Measurements from ENCODE around the gene ALPK1. TPM values are rescaled to one million over a fixed set of nuclear protein-coding genes. Genes with fewer than 3 reads are reported as not detected.

ALPK1 gene
- total and polyA plus RNA-seq, 2 of the 4 experiments (the other 2 are of a cell fraction) = 3.3 to 7.9 TPM

- H2BK15ac ChIP-seq (ENCODE audit: low read depth, low read length) = no peak overlapping the region
- no peak overlapping the region for H2AK9ac ChIP-seq (replicated peaks; ENCODE audit: low read depth, low read length, poor library complexity)
- H2AFZ ChIP-seq (replicated peaks; ENCODE audit: low read length, poor library complexity) = peak overlapping the region; percentile 65
- H2BK20ac ChIP-seq (ENCODE audit: low read depth, low read length) = no peak overlapping the region
- no peak overlapping the region for H3K27ac ChIP-seq (ENCODE audit: insufficient read depth, low read length)
- no peak overlapping the region for H3K23ac ChIP-seq (ENCODE audit: low read depth, low read length)
- ChIA-PET POLR2A (ENCODE audit: unreplicated experiment) (no interaction called here), CTCF (no interaction called here)
- no peaks in the 10 kb centered on the region; the same call in 1 of the 2 replicates for H3K9me1 ChIP-seq (ENCODE audit: insufficient read depth, low read length)
- no peak overlapping the region for H4K5ac ChIP-seq (ENCODE audit: low read depth, low read length)
- H3K14ac ChIP-seq (replicated peaks; ENCODE audit: low read depth, low read length) = no peak overlapping the region
- peak; percentile 21; the same call in 1 of the 2 replicates for ATAC-seq (ENCODE audit: low read depth)
- no peak for DNase-seq
- intact Hi-C loops (cut with micrococcal nuclease) = no loop called here
- no peaks in the 10 kb centered on the region for H4K20me1 ChIP-seq (ENCODE audit: insufficient read depth, low read length)
- dilution Hi-C loops (cut with HindIII; ENCODE audit: low sequenced_read_pairs, unreplicated experiment) = no loop called here
- TF ChIP-seq NFE2L2 (IDR thresholded peaks at IDR 0.05; ENCODE audit: low read depth, low read length) = no peak
- no peak for TF ChIP-seq MAZ (IDR thresholded peaks at IDR 0.05; ENCODE audit: borderline replicate concordance, low read depth, low read length)
- no peak for TF ChIP-seq CHD1 (IDR thresholded peaks at IDR 0.05; ENCODE audit: low read depth, low read length)
- no peak for TF ChIP-seq POLR2A (IDR thresholded peaks at IDR 0.05; ENCODE audit: low read depth, low read length)
- no peak for TF ChIP-seq MXI1 (IDR thresholded peaks at IDR 0.05; ENCODE audit: borderline replicate concordance, low read depth, low read length)
- no peak for TF ChIP-seq USF2 (IDR thresholded peaks at IDR 0.05; ENCODE audit: low read depth, low read length)
- TF ChIP-seq BHLHE40 (IDR thresholded peaks at IDR 0.05; ENCODE audit: low read depth, low read length) = no peak
- TF ChIP-seq MAFK (IDR thresholded peaks at IDR 0.05; ENCODE audit: low read depth, low read length) = no peak
- TF ChIP-seq SMC3 (IDR thresholded peaks at IDR 0.05; ENCODE audit: low read depth, low read length) = no peak
- no peak for TF ChIP-seq CEBPB (IDR thresholded peaks at IDR 0.05; ENCODE audit: low read depth, low read length)
- no peak for TF ChIP-seq ELK1 (IDR thresholded peaks at IDR 0.05; ENCODE audit: borderline replicate concordance, low read depth, low read length)
- TF ChIP-seq RAD21 (IDR thresholded peaks at IDR 0.05; ENCODE audit: low read length) = no peak
- TF ChIP-seq RCOR1 (IDR thresholded peaks at IDR 0.05; ENCODE audit: insufficient replicate concordance, low read length) = no peak
- TF ChIP-seq CTCF (conservative IDR thresholded peaks at IDR 0.05; ENCODE audit: low read depth, low read length) = no peak
- TF ChIP-seq RFX5 (IDR thresholded peaks at IDR 0.05; ENCODE audit: low read depth, low read length) = no peak
- TF ChIP-seq FOS (IDR thresholded peaks at IDR 0.05; ENCODE audit: low read depth, low read length) = no peak
- BruUV-seq (replicated peaks) = no TSS peak
- no peak overlapping the region for H3K4me3 ChIP-seq (ENCODE audit: insufficient read depth, low read depth, low read length)
- H3K56ac ChIP-seq (ENCODE audit: extremely low read depth, insufficient read depth, low read length) = no peak overlapping the region
- H2BK120ac ChIP-seq (ENCODE audit: low read depth, low read length) = no peak overlapping the region
- no peak overlapping the region for H2AK5ac ChIP-seq (ENCODE audit: low read depth, low read length)
- no peaks in the 10 kb centered on the region for H3K79me1 ChIP-seq (ENCODE audit: low read depth in 1 of 2, low read length in 2 of 2)
- no peaks in the 10 kb centered on the region for H3K9me3 ChIP-seq (ENCODE audit: control insufficient read depth, insufficient read depth, low read length)
- no peak overlapping the region for H4K91ac ChIP-seq (ENCODE audit: insufficient read depth, low read depth, low read length)
- no peak overlapping the region for H3K4me2 ChIP-seq (ENCODE audit: low read depth, low read length)
- no peaks in the 10 kb centered on the region for H3K27me3 ChIP-seq (ENCODE audit: control insufficient read depth, insufficient read depth, low read length)
- WGBS, 2 experiments (ENCODE audit: extremely low coverage in 2 of 2, insufficient read length in 1 of 2) = 49% methylated on average over 6 of the region's 26 CpGs; no CpG with 5 or more reads in 1 of the 2 experiments
- H3K18ac ChIP-seq (ENCODE audit: low read depth, low read length) = no peak overlapping the region
- no peak overlapping the region for H2BK5ac ChIP-seq (ENCODE audit: low read depth, low read length, poor library complexity, severe bottlenecking)
- H3K4ac ChIP-seq (ENCODE audit: low read depth, low read length) = no peak overlapping the region
- H3K9ac ChIP-seq (ENCODE audit: low read depth, low read length) = no peak overlapping the region
- peaks cover 2% of the 10 kb centered on the region for H3K4me1 ChIP-seq (ENCODE audit: control insufficient read depth, insufficient read depth, low read length)
- in situ Hi-C loops (cut with MboI; ENCODE audit: low sequenced_read_pairs) = no loop called here
- no peak overlapping the region for H4K8ac ChIP-seq (ENCODE audit: low read depth in 2 of 2, low read length in 2 of 2)
- peaks cover 4% of the 10 kb centered on the region; the same call in 1 of the 2 replicates for H3K36me3 ChIP-seq (ENCODE audit: control insufficient read depth, insufficient read depth, low read length)
Measured at GRCh38 chr4:112379306-112379705, 82.1 kb downstream of the ALPK1 start.
